ENCODE results near the gene CDH4.

CDH4 gene

GRCh38 chr20:61807471-61808160, 555.6 kb downstream of the CDH4 start:
- Histone ChIP-seq H3K9ac (ENCODE audit: low read depth, low read length) (no peak overlapping the region), H3K4me1 (ENCODE audit: control insufficient read depth, insufficient read depth, low read length) (no peaks in the 10 kb centered on the region), H3K27me3 (ENCODE audit: control insufficient read depth, insufficient read depth, low read length) (no peaks in the 10 kb centered on the region), H3K36me3 (ENCODE audit: control insufficient read depth, insufficient read depth, low read length) (no peaks in the 10 kb centered on the region), H3K9me3 (ENCODE audit: control insufficient read depth, insufficient read depth, low read length) (no peaks in the 10 kb centered on the region), H3K4me3 (ENCODE audit: low read depth, low read length) (no peak overlapping the region)

DNA sequence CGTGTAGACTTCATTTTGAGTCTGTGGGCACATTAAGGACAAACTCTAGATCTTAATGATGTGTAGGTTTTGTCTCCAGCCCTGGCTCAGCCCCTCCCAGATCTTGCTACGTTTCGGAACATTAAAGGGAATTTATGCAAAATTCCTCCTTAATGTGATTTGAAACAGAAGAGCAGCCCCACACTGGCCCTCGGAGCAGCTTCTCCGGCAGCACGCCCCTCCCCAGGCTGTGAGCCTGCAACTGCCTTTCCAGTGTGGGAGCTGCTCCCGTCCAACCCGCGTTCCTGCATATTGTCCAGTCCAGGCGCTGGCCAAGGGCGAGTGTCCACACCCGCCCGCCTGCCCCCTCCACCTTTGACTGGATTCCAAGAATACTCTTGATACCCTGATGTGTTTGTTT, 556.4 kb downstream of the CDH4 start:
- no peaks in the 10 kb centered on the region for H3K9me3 ChIP-seq (ENCODE audit: control insufficient read depth, insufficient read depth, low read length)
- H3K27me3 ChIP-seq (ENCODE audit: control insufficient read depth, insufficient read depth, low read length) = no peaks in the 10 kb centered on the region
- H3K36me3 ChIP-seq (ENCODE audit: control insufficient read depth, insufficient read depth, low read length) = no peaks in the 10 kb centered on the region
- H3K9ac ChIP-seq (ENCODE audit: low read depth, low read length) = no peak overlapping the region
- H3K4me3 ChIP-seq (ENCODE audit: low read depth, low read length) = no peak overlapping the region
- H3K4me1 ChIP-seq (ENCODE audit: control insufficient read depth, insufficient read depth, low read length) = no peaks in the 10 kb centered on the region

DNA sequence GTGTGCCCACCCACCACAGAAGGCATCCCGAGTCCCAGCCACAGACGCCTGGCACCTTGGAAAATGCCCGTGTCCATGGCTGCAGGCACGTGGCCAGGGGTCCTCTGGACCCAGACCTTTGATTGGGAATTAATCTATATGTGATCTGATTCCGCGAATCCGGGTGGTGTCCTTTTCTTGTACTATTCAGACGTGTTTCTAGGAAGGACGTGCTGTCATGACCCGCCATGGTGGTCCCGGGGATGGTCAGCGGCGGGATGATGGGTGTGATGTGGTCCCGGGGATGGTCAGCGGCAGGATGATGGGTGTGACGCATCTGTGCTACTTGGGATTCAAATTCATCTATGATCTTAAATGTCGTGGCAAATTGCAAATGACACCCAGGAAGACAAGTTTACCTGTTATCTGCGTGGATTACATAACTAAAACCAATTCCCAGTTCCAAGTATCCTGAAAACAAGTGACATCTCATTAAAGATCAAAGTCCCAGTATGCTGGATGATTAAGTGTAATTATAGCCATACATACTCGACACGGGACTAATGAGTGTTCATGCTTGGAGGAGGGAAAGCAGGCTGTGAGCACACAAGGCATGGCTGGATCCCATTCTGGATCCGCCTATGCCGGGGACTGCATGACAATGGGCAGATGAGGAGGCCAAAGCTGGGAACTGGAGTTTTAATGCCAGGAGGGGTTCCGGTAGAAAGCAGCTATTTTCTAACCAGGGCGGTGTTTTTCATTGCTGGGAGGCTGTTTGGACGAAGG, 557.1 kb downstream of the CDH4 start:
- Histone ChIP-seq H3K9ac (ENCODE audit: low read depth, low read length) (no peak overlapping the region), H3K36me3 (ENCODE audit: control insufficient read depth, insufficient read depth, low read length) (no peaks in the 10 kb centered on the region), H3K4me3 (ENCODE audit: low read depth, low read length) (no peak overlapping the region), H3K27me3 (ENCODE audit: control insufficient read depth, insufficient read depth, low read length) (no peaks in the 10 kb centered on the region), H3K4me1 (ENCODE audit: control insufficient read depth, insufficient read depth, low read length) (no peaks in the 10 kb centered on the region), H3K9me3 (ENCODE audit: control insufficient read depth, insufficient read depth, low read length) (no peaks in the 10 kb centered on the region)

- Histone ChIP-seq H3K9me3 (ENCODE audit: control insufficient read depth, insufficient read depth, low read length) (no peaks in the 10 kb centered on the region), H3K27me3 (ENCODE audit: control insufficient read depth, insufficient read depth, low read length) (no peaks in the 10 kb centered on the region), H3K36me3 (ENCODE audit: control insufficient read depth, insufficient read depth, low read length) (no peaks in the 10 kb centered on the region), H3K4me3 (ENCODE audit: low read depth, low read length) (no peak overlapping the region), H3K9ac (ENCODE audit: low read depth, low read length) (no peak overlapping the region), H3K4me1 (ENCODE audit: control insufficient read depth, insufficient read depth, low read length) (no peaks in the 10 kb centered on the region)
These were observed 558.1 kb downstream of the CDH4 start for GRCh38 chr20:61810066-61810737.

GRCh38 chr20:61810738-61811135, 558.7 kb downstream of the CDH4 start:
- no peak overlapping the region for H3K4me3 ChIP-seq (ENCODE audit: low read depth, low read length)
- H3K27me3 ChIP-seq (ENCODE audit: control insufficient read depth, insufficient read depth, low read length) = no peaks in the 10 kb centered on the region
- no peaks in the 10 kb centered on the region for H3K9me3 ChIP-seq (ENCODE audit: control insufficient read depth, insufficient read depth, low read length)
- no peaks in the 10 kb centered on the region for H3K36me3 ChIP-seq (ENCODE audit: control insufficient read depth, insufficient read depth, low read length)
- no peak overlapping the region for H3K9ac ChIP-seq (ENCODE audit: low read depth, low read length)
- no peaks in the 10 kb centered on the region for H3K4me1 ChIP-seq (ENCODE audit: control insufficient read depth, insufficient read depth, low read length)

DNA sequence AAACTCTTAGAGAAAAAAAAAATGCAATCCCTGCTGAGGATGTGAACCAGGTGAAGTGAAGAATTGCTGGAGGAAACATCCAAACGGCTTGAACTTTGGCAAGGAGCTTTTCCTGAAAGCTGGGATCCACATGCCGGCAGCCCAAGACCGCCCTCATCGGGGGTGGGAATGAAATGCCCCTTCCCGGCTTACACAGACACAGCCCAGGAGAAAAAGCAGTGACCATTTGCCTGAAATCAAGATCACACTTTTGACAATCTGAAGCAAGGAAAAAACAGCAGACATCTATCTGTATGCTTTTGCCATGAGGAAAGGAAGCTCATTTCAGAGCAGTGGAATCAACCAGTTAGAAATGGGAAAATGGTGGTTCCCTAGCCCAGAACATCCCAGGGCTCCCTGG, 559.1 kb downstream of the CDH4 start:
- Histone ChIP-seq H3K4me1 (ENCODE audit: control insufficient read depth, insufficient read depth, low read length) (no peaks in the 10 kb centered on the region), H3K27me3 (ENCODE audit: control insufficient read depth, insufficient read depth, low read length) (no peaks in the 10 kb centered on the region), H3K36me3 (ENCODE audit: control insufficient read depth, insufficient read depth, low read length) (no peaks in the 10 kb centered on the region), H3K4me3 (ENCODE audit: low read depth, low read length) (no peak overlapping the region), H3K9me3 (ENCODE audit: control insufficient read depth, insufficient read depth, low read length) (no peaks in the 10 kb centered on the region), H3K9ac (ENCODE audit: low read depth, low read length) (no peak overlapping the region)

DNA sequence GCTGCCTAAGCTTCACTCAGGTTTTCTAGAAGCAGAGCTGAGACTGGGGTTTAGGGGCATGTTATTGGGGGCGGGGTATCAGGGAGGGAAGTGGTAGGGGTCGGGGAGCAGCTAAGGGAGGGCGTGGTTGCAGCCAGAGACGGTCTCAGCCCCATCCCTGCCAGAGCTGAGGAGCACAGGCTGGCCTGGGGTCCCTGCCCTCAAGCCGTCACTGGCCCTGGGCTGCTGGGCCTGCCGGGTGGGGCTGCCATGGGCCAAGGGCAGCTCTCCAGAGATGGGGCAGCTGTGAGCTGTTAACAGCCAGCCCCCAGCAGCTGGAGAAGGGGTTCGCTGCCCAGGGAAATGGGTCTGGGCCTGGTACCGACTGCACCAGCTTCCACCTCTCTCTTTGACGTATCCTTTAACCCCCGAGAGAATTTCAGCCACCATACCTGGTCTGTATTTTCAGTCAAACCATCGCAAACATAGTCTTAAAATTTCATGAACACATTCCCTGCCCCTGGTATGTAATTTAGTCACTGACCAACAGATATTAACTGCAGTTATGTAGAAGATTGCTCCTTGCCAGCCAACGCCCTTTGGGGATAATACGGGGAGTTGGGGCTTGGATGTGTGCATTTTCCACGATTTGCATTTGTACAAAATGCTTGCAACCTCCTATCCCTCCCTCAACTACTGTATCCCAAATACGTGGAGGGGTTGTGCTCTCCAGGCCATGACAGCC, 560.2 kb downstream of the CDH4 start:
- Histone ChIP-seq H3K4me3 (ENCODE audit: low read depth, low read length) (no peak overlapping the region), H3K27me3 (ENCODE audit: control insufficient read depth, insufficient read depth, low read length) (no peaks in the 10 kb centered on the region), H3K9me3 (ENCODE audit: control insufficient read depth, insufficient read depth, low read length) (no peaks in the 10 kb centered on the region), H3K36me3 (ENCODE audit: control insufficient read depth, insufficient read depth, low read length) (no peaks in the 10 kb centered on the region), H3K9ac (ENCODE audit: low read depth, low read length) (no peak overlapping the region), H3K4me1 (ENCODE audit: control insufficient read depth, insufficient read depth, low read length) (no peaks in the 10 kb centered on the region)

GRCh38 chr20:61812845-61813485, 560.9 kb downstream of the CDH4 start:
- Histone ChIP-seq H3K9me3 (ENCODE audit: control insufficient read depth, insufficient read depth, low read length) (no peaks in the 10 kb centered on the region), H3K4me3 (ENCODE audit: low read depth, low read length) (no peak overlapping the region), H3K27me3 (ENCODE audit: control insufficient read depth, insufficient read depth, low read length) (no peaks in the 10 kb centered on the region), H3K9ac (ENCODE audit: low read depth, low read length) (no peak overlapping the region), H3K4me1 (ENCODE audit: control insufficient read depth, insufficient read depth, low read length) (no peaks in the 10 kb centered on the region), H3K36me3 (ENCODE audit: control insufficient read depth, insufficient read depth, low read length) (no peaks in the 10 kb centered on the region)

DNA sequence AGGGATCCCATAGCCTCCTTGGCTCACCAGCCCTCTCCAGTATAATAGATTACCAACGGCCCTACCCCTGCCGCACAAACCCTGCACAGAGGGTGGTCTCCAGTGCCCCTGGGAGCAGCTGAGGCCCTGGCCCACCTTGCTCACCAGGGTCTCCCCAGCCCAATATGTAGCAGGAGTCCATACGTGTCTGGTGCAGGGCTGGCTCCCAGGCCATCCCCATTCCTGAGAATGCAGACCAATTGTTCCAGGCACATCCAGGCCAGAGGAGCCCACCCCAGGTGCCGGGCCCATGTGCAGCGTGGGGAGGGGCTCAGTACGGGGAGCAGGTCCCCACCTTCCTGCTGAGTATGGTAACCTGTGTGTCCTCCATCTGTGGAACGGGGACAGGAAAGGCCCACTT, 561.7 kb downstream of the CDH4 start:
- H3K4me3 ChIP-seq (ENCODE audit: low read depth, low read length) = no peak overlapping the region
- H3K27me3 ChIP-seq (ENCODE audit: control insufficient read depth, insufficient read depth, low read length) = no peaks in the 10 kb centered on the region
- no peak overlapping the region for H3K9ac ChIP-seq (ENCODE audit: low read depth, low read length)
- H3K4me1 ChIP-seq (ENCODE audit: control insufficient read depth, insufficient read depth, low read length) = no peaks in the 10 kb centered on the region
- no peaks in the 10 kb centered on the region for H3K36me3 ChIP-seq (ENCODE audit: control insufficient read depth, insufficient read depth, low read length)
- H3K9me3 ChIP-seq (ENCODE audit: control insufficient read depth, insufficient read depth, low read length) = no peaks in the 10 kb centered on the region

DNA sequence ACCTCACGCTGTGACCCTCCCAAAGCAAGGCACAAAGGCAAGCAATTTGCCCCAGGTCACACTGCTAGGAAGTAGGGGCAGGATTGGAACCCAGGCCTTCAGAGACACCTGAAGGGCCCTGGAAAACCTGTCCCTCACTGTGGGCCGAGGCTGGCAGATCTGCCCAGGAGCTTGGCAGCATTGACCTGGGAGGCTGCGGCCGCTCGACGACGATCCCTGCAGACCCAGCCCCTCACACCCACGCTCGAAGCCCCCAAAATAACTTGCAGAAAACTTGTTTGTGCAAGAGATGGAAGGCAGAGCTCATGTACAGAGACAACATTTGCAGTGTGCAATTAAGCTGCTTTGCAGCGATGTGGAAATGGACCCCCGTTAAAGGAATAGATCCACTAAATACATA, 562.2 kb downstream of the CDH4 start:
- Histone ChIP-seq H3K9ac (ENCODE audit: low read depth, low read length) (no peak overlapping the region), H3K36me3 (ENCODE audit: control insufficient read depth, insufficient read depth, low read length) (no peaks in the 10 kb centered on the region), H3K9me3 (ENCODE audit: control insufficient read depth, insufficient read depth, low read length) (no peaks in the 10 kb centered on the region), H3K27me3 (ENCODE audit: control insufficient read depth, insufficient read depth, low read length) (no peaks in the 10 kb centered on the region), H3K4me3 (ENCODE audit: low read depth, low read length) (no peak overlapping the region), H3K4me1 (ENCODE audit: control insufficient read depth, insufficient read depth, low read length) (no peaks in the 10 kb centered on the region)

- no peaks in the 10 kb centered on the region for H3K4me1 ChIP-seq (ENCODE audit: control insufficient read depth, insufficient read depth, low read length)
- no peaks in the 10 kb centered on the region for H3K9me3 ChIP-seq (ENCODE audit: control insufficient read depth, insufficient read depth, low read length)
- no peak overlapping the region for H3K4me3 ChIP-seq (ENCODE audit: low read depth, low read length)
- no peaks in the 10 kb centered on the region for H3K27me3 ChIP-seq (ENCODE audit: control insufficient read depth, insufficient read depth, low read length)
- H3K9ac ChIP-seq (ENCODE audit: low read depth, low read length) = no peak overlapping the region
- no peaks in the 10 kb centered on the region for H3K36me3 ChIP-seq (ENCODE audit: control insufficient read depth, insufficient read depth, low read length)
These were observed 562.7 kb downstream of the CDH4 start for GRCh38 chr20:61814726-61815125.
